AG09319 (cell line): Measurements from ENCODE around the gene PRDM16.
"Not testable (repeated sequence)": the region's sequence is repeated elsewhere in the genome, so short reads cannot be mapped to it uniquely, and the experiment has no call there.

Experiments used
- DNase-seq: peaks from one replicate; pipeline ENCODE4 v3.0.0-alpha.2; 2010; ENCODE audit warnings: low read depth; ENCODE audit errors: extremely low read depth
- CTCF ChIP-seq: IDR thresholded peaks from 2 replicates; pipeline ENCODE4 v1.5.1; 2011; ENCODE audit warnings: low read depth, mild to moderate bottlenecking, inconsistent platforms, low read length, moderate library complexity

Gene PRDM16

DNA sequence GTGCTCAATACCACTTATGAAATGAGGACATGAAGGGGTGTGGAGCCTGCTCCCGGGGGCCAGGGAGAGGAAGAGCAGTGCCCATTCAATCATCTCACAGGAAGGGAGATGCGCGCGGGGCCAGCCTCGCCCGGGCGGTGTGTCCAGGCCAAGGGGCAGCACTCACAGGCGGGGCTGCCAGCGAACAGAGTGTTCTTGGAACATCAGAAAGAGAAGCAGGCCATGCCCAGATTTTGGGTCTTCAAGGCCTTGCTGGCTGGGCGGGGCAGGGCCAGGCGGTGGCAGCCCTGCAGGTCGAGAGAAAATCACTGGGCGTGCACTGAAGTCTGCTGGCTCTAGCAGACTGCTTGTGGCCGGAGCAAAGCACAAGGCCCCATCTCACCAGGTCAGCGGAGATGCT is 168.6 kb downstream of the PRDM16 start:
- TF ChIP-seq CTCF = no peak
- DNase-seq = no peak

DNA sequence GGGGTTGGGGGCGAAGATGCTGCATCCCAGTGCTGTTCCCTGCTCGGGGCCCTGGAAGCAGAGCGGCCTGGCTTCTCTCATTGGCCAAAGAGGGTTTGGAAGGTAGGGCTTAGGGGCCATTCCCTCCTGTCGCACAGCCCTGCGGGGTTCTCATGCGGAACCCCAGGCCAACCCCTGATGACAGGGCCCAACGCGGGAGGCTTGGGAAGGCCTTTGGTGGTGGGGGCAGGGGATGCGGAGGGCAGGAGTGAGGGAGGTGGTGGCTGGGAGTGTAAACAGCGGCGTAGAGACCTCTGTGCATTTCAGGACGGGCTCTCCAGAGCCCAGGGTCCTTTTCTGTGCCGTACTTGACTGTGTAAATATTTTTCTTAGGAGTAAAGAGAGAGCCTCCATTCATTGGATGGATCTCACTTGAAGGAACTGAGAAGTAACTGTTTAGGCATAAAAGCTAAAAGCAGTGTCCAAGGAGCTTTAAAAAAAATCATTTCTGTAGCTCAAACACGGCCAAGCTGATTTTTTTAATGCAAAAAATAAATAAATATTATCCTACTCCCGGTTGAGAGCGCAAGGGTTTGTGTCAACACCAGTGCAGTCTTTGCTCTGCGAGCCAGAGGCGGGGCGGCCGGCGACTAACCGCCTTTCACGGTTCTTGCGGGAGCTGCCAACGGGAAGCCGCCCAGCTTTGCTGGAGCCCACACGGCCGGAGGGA is 169.1 kb downstream of the PRDM16 start:
- TF ChIP-seq CTCF = no peak
- DNase-seq = no peak

DNA sequence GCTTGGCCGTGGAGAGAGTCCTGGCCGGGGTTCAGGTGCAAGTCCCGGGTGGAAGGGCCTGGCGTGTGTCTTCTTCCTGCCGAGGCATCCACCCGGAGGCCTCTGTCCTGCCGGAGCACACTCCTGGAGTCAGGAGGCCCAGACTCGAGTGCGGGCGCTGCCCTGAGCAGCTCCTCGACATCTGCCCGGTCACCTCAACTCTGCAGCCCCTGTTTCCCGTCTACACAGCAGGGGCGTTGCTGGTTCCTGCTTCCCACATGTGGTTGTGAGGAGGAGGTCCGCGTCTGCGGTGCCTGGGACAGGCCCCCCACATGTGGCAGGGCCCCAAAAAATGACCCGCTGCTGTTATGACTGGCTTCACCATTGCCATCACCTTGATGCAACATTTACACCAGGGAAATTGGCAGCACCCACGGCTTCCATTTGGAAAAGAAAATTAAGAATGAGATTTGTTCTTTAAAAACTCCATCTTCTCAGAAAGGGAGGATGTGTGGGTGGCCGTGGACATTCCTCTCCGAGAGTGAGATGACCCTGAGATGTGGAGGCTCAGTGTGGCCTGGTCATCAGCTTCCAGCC is 169.8 kb downstream of the PRDM16 start:
- no peak for DNase-seq
- TF ChIP-seq CTCF = no peak

- DNase-seq = not testable (repeated sequence)
Observed at GRCh38 chr1:3239991-3240390, 171.0 kb downstream of the PRDM16 start.

- no peak for TF ChIP-seq CTCF
- DNase-seq = no peak
Observed at GRCh38 chr1:3240524-3241235, 171.7 kb downstream of the PRDM16 start.

DNA sequence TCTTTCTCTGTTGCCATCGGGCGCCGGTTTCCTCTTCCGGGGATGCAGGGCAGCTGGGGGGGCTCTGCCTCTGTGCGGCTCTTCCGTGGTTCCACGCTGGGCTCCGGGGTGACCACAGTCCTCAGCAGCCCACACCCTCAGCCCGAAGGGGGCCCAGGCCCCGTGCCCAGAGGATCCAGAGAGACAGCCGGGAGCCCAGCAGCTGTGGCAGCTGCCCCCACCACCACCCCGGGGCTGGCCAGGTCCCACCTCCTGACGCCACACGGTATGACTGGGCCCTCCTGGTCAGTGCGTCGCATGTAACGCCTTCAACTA is 172.2 kb downstream of the PRDM16 start:
- no peak for DNase-seq
- no peak for TF ChIP-seq CTCF

- DNase-seq = no peak
- TF ChIP-seq CTCF = no peak
Observed at GRCh38 chr1:3241673-3242407, 172.8 kb downstream of the PRDM16 start.
